Epithelial cell of esophagus (primary cell): ENCODE measurements around the gene ATF4.

Source experiments
- DNase-seq: peaks from one replicate; pipeline ENCODE4 v3.0.0; 2010; ENCODE audit warnings: low read depth
- H3K4me3 ChIP-seq: 2 replicates; pipeline ENCODE4 v1.5.1; 2011; ENCODE audit warnings: mild to moderate bottlenecking, low read length, control low read depth
- CTCF ChIP-seq: IDR thresholded peaks from 2 replicates; pipeline ENCODE4 v1.5.1; 2011; ENCODE audit warnings: low read depth, mild to moderate bottlenecking, low read length, control low read depth, inconsistent platforms; ENCODE audit not compliant: insufficient read depth; ENCODE audit errors: missing control alignments

The ATF4 gene

GRCh38 chr22:39528681-39529486 is 8.5 kb downstream of the ATF4 start:
- no peak overlapping the region for H3K4me3 ChIP-seq

GRCh38 chr22:39529487-39529851 is 9.1 kb downstream of the ATF4 start:
- TF ChIP-seq CTCF: no peak
- no peak for DNase-seq
- no peak overlapping the region for H3K4me3 ChIP-seq

More at GRCh38 chr22:39528681-39529486, 8.5 kb downstream of the ATF4 start:
- peak; percentile 97 for DNase-seq
- peak; percentile 98 for TF ChIP-seq CTCF

GRCh38 chr22:39530116-39530515 is 9.8 kb downstream of the ATF4 start:
- no peak overlapping the region for H3K4me3 ChIP-seq
- no peak for TF ChIP-seq CTCF
- no peak for DNase-seq

GRCh38 chr22:39530692-39531331 is 10.4 kb downstream of the ATF4 start:
- peak; percentile 65 for DNase-seq
- H3K4me3 ChIP-seq: no peak overlapping the region
- peak; percentile 43 for TF ChIP-seq CTCF

- peak within 1 kb of the TSS; percentile 95 for H3K4me3 ChIP-seq
- peak; percentile 100 for DNase-seq
- TF ChIP-seq CTCF: no peak
These were observed 12.1 kb downstream of the ATF4 start, which contains the start of gene RPS19BP1 for GRCh38 chr22:39532215-39533073. RPS19BP1 (minus strand) TSS chr22:39532748; CDS start chr22:39532738, 10 bp downstream.

- DNase-seq: no peak
- H3K4me3 ChIP-seq: no peak overlapping the region
- TF ChIP-seq CTCF: no peak
These were observed 13.7 kb downstream of the ATF4 start for GRCh38 chr22:39534092-39534506.
